HG03066 (cell line): Measurements from ENCODE around the gene MNAT1.
"Not testable (repeated sequence)": the region's sequence is repeated elsewhere in the genome, so short reads cannot be mapped to it uniquely, and the experiment has no call there.

Source experiments
- ATAC-seq: cut with Tn5 transposase; IDR thresholded peaks from one replicate; pipeline ENCODE4 v1.9.1; 2021; ENCODE audit warnings: low read depth; ENCODE audit not compliant: unreplicated experiment

MNAT1 gene

GRCh38 chr14:60736494-60736893 is 1.9 kb downstream of the MNAT1 start:
- ATAC-seq = no peak

- ATAC-seq = no peak
Measured at GRCh38 chr14:60738843-60739508, 4.4 kb downstream of the MNAT1 start.

- no peak for ATAC-seq
Measured at GRCh38 chr14:60744566-60744965, 10.0 kb downstream of the MNAT1 start.

GRCh38 chr14:60753264-60754119 is 18.9 kb downstream of the MNAT1 start:
- peak; percentile 98 for ATAC-seq

- no peak for ATAC-seq
Measured at GRCh38 chr14:60756847-60757246, 22.3 kb downstream of the MNAT1 start.

- no peak for ATAC-seq
Measured at GRCh38 chr14:60757567-60758002, 23.0 kb downstream of the MNAT1 start.

GRCh38 chr14:60758885-60759284 is 24.3 kb downstream of the MNAT1 start:
- no peak for ATAC-seq

- no peak for ATAC-seq
Measured at GRCh38 chr14:60760209-60760608, 25.6 kb downstream of the MNAT1 start.

- no peak for ATAC-seq
Measured at GRCh38 chr14:60760644-60761364, 26.2 kb downstream of the MNAT1 start.

GRCh38 chr14:60768602-60769001 is 34.0 kb downstream of the MNAT1 start:
- ATAC-seq = no peak

GRCh38 chr14:60771117-60771516 is 36.6 kb downstream of the MNAT1 start:
- ATAC-seq = no peak

GRCh38 chr14:60773558-60773957 is 39.0 kb downstream of the MNAT1 start:
- ATAC-seq = peak; percentile 54

- ATAC-seq = no peak
Measured at GRCh38 chr14:60775296-60775695, 40.7 kb downstream of the MNAT1 start.

- no peak for ATAC-seq
Measured at GRCh38 chr14:60777856-60778578, 43.5 kb downstream of the MNAT1 start.

GRCh38 chr14:60779745-60780514 is 45.4 kb downstream of the MNAT1 start:
- not testable (repeated sequence) for ATAC-seq

- ATAC-seq = not testable (repeated sequence)
Measured at GRCh38 chr14:60780558-60780957, 46.0 kb downstream of the MNAT1 start.

GRCh38 chr14:60786905-60787304 is 52.3 kb downstream of the MNAT1 start:
- no peak for ATAC-seq

GRCh38 chr14:60789656-60790055 is 55.1 kb downstream of the MNAT1 start:
- ATAC-seq = no peak

GRCh38 chr14:60790850-60791249 is 56.3 kb downstream of the MNAT1 start:
- ATAC-seq = no peak

GRCh38 chr14:60796434-60796833 is 61.9 kb downstream of the MNAT1 start:
- no peak for ATAC-seq
